Mesothelial cell of epicardium (in vitro differentiated cells): ENCODE measurements around the gene SH3GL1. TPM values are rescaled to one million over a fixed set of nuclear protein-coding genes. Genes with fewer than 3 reads are reported as not detected.

Experiments used
- DNase-seq, 2 experiments: peaks; one replicate each; pipeline ENCODE4 v3.0.0; 2021; ENCODE audit warnings: low spot score in 2 of 2; ENCODE audit not compliant: unreplicated experiment in 2 of 2
- H3K27ac Mint-ChIP-seq: 2 replicates; pipeline ENCODE4 v1.8.0; 2021; ENCODE audit warnings: mixed read lengths
- H3K27me3 Mint-ChIP-seq: 2 replicates; pipeline ENCODE4 v1.8.0; 2021; ENCODE audit warnings: low read depth, mixed read lengths
- H3K36me3 Mint-ChIP-seq: 2 replicates; pipeline ENCODE4 v1.8.0; 2021; ENCODE audit warnings: mixed read lengths
- H3K4me1 Mint-ChIP-seq: 2 replicates; pipeline ENCODE4 v1.8.0; 2021; ENCODE audit warnings: mixed read lengths
- H3K4me3 Mint-ChIP-seq: 2 replicates; pipeline ENCODE4 v1.8.0; 2021; ENCODE audit warnings: mild to moderate bottlenecking, moderate library complexity, mixed read lengths
- H3K9me3 Mint-ChIP-seq: 2 replicates; pipeline ENCODE4 v1.8.0; 2021; ENCODE audit warnings: mixed read lengths
- total RNA-seq: library from RNA; stranded (reverse); gene quantifications from 3 replicates; pipeline ENCODE4 v1.2.1, GENCODE V29; 2021
- TF ChIP-seq, protein P1 (sequence below): fragments of 200-600 bp; sonication (generic); IDR thresholded peaks from one replicate; pipeline ENCODE4 v1.5.0; 2021; ENCODE audit warnings: antibody characterized with exemption; ENCODE audit not compliant: unreplicated experiment

Gene SH3GL1
- total RNA-seq, 1 donor from 2014 or later, result 90.1 TPM

DNA sequence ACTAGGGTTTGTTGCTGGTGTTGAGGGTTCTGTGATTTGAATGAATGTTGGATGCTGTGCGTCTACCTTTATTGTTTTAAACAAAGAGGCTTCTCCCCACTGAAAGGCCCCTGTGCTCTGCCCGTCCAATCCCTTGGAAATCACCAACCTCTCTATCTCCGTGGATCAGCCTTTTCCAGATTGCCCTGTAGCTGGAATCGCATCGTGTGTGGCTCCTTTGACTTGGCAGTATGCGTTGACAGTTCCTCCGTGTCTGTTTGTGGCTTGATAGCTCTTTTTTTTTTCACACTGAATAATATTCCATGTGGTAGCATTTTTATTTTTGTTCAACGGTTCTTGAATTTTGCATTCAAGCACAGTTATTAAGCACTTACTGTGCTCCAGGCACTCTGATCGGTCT lies 34.0 kb upstream of the SH3GL1 start:
- no peaks in the 10 kb centered on the region for H3K4me1 Mint-ChIP-seq
- TF ChIP-seq, protein P1, sequence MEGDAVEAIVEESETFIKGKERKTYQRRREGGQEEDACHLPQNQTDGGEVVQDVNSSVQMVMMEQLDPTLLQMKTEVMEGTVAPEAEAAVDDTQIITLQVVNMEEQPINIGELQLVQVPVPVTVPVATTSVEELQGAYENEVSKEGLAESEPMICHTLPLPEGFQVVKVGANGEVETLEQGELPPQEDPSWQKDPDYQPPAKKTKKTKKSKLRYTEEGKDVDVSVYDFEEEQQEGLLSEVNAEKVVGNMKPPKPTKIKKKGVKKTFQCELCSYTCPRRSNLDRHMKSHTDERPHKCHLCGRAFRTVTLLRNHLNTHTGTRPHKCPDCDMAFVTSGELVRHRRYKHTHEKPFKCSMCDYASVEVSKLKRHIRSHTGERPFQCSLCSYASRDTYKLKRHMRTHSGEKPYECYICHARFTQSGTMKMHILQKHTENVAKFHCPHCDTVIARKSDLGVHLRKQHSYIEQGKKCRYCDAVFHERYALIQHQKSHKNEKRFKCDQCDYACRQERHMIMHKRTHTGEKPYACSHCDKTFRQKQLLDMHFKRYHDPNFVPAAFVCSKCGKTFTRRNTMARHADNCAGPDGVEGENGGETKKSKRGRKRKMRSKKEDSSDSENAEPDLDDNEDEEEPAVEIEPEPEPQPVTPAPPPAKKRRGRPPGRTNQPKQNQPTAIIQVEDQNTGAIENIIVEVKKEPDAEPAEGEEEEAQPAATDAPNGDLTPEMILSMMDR, result no peak
- H3K27ac Mint-ChIP-seq, result no peak overlapping the region
- DNase-seq, result no peak
- H3K36me3 Mint-ChIP-seq, result peaks cover 34% of the 10 kb centered on the region
- no peaks in the 10 kb centered on the region for H3K27me3 Mint-ChIP-seq
- H3K9me3 Mint-ChIP-seq, result no peaks in the 10 kb centered on the region
- H3K4me3 Mint-ChIP-seq, result no peak overlapping the region

DNA sequence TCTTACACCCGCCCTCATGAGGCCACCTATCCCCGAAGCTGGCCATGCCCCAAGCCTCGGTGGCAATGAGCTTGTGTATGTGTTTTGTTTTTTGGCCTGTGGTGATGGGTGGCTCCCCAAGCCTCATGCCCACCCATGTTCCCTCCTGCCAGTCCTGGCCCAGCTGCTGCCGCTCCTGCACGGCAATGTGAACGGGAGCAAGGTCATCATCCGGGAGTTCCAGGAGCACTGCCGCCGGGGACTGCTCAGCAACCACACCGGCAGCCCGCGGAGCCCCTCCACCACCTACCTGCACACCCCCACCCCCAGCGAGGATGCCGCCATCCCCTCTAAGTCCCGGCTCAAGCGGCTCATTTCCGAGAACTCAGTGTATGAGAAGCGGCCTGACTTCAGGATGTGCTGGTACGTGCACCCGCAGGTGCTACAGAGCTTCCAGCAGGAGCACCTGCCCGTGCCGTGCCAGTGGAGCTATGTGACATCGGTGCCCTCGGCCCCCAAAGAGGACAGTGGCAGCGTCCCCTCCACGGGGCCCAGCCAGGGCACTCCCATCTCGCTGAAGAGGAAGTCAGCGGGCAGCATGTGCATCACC lies 32.7 kb upstream of the SH3GL1 start:
- DNase-seq, result no peak
- Mint-ChIP-seq H3K27me3 (no peaks in the 10 kb centered on the region), H3K27ac (no peak overlapping the region), H3K4me3 (no peak overlapping the region), H3K9me3 (no peaks in the 10 kb centered on the region), H3K4me1 (no peaks in the 10 kb centered on the region), H3K36me3 (peaks cover 37% of the 10 kb centered on the region)
- TF ChIP-seq, protein P1, result no peak

DNA sequence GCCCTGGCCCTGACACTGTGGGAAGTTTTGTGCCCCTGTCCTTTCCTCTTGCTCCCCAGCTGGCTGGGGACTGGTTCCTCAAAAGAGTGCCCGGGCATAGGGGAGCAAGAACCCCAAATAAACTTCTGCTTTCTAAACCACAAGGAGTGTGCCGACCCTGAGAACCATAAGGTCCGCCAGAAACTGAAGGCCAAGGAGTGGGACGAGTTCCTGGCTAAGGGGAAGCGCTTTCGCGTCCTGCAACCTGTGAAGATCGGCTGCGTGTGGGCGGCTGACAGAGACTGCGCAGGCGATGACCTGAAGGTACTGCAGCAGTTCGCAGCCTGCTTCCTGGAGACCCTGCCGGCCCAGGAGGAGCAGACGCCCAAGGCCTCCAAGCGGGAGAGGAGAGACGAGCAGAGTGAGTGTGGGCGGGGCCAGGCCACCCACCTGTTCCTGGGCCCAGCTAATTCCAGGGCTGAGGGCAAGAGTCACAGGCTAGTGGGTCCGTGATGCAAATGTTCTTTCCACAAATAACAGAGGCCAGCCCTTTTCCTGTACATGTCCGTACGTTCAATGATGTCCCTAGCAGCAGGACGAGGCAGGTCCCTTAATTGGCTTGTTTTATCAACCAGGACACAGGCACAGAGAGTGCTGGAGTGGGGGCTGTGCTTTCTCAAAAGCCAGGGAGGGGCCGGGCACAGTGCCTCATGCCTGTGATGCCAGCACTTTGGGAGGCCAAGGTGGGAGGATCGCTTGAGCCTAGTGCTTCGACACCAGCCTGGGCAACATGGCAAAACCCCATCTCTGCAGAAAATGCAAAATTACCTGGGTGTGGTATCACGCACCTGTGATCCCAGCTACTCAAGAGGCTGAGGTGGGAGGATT lies 31.7 kb upstream of the SH3GL1 start:
- Mint-ChIP-seq H3K9me3 (no peaks in the 10 kb centered on the region), H3K27me3 (no peaks in the 10 kb centered on the region), H3K4me1 (no peaks in the 10 kb centered on the region), H3K36me3 (peaks cover 36% of the 10 kb centered on the region), H3K4me3 (no peak overlapping the region), H3K27ac (no peak overlapping the region)
- TF ChIP-seq, protein P1, result no peak
- DNase-seq, result no peak

DNA sequence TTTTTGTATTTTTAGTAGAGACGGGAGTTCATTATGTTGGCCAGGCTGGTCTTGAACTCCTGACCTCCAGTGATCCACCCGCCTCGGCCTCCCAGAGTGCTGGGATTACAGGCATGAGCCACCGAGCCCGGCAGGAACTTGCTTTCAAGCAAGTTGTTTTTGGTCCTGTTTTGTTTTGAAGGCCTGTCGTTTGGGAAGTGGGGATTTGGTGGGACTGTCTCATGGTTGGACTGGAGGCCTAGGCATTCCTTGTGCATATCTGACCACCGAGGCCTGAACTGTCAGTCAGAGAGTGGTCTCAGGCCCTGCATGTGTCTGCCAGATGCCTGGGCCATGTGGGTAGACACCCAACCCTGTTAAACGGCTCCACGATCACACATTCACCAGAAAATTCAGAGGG lies 30.9 kb upstream of the SH3GL1 start:
- no peak overlapping the region for H3K27ac Mint-ChIP-seq
- H3K9me3 Mint-ChIP-seq, result no peaks in the 10 kb centered on the region
- no peak for DNase-seq
- H3K4me1 Mint-ChIP-seq, result no peaks in the 10 kb centered on the region
- no peak overlapping the region for H3K4me3 Mint-ChIP-seq
- TF ChIP-seq, protein P1, result no peak
- no peaks in the 10 kb centered on the region for H3K27me3 Mint-ChIP-seq
- H3K36me3 Mint-ChIP-seq, result peaks cover 36% of the 10 kb centered on the region

DNA sequence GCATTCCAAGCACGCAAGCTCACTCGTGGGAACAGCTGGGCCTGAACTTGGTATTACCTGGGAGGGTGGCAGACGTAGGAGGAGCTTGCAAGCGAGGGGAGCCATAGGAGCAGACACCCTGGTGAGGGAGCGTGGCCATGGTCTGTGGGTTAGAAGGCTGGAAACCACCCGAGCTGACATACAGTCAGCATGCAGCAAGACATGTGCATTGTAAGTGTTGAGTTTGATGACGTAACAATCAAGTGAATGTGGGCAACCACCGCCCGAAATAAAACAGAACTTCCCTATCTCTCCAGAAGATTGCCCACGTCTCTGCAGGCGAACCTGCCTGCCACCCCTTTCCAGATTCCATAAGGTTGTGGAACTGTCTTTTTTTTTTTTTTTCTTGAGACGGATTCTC lies 30.4 kb upstream of the SH3GL1 start:
- no peaks in the 10 kb centered on the region for H3K4me1 Mint-ChIP-seq
- H3K27me3 Mint-ChIP-seq, result no peaks in the 10 kb centered on the region
- H3K9me3 Mint-ChIP-seq, result no peaks in the 10 kb centered on the region
- DNase-seq, result no peak
- no peak overlapping the region for H3K4me3 Mint-ChIP-seq
- H3K36me3 Mint-ChIP-seq, result peaks cover 38% of the 10 kb centered on the region
- no peak overlapping the region for H3K27ac Mint-ChIP-seq
- TF ChIP-seq, protein P1, result no peak
